Femur (tissue), 1 donor: Measurements from ENCODE around the gene ALDH3A2.
A peak's percentile ranks its signal among the peaks of the same experiment; 100 is the strongest.

Experiments used
- DNase-seq: peaks from one replicate; pipeline ENCODE4 v3.0.0-alpha.2; 2017

ALDH3A2 gene

DNA sequence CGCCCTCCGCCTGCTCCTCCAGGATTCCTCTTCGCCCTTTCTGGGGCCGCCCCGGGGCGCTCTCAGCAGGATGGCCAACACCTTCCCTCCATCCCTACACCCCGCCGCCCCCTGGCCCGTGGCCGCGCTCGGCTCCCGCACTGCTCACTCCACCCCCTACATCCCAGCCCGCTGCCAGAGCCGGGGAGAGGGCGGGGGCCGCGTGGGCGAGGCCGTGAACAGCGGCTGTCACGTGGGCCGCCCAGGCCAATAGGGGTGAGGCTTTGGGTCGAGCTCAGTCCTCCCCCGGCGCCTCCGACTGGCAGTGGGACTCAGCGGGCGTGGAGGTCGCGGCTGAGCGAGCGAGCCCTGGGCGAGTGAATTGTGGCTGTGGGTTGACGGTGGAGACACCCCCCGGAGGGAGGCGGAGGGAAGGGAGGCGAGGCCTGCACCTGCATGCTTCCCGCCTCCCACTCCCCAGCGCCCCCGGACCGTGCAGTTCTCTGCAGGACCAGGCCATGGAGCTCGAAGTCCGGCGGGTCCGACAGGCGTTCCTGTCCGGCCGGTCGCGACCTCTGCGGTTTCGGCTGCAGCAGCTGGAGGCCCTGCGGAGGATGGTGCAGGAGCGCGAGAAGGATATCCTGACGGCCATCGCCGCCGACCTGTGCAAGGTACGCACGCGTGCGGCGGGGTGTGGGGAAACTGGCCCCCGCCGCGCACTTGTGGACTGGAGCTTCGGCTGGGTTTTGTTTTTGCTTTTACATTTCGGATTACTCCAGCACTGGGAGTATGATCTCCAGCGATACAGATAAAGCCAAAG, at the start of gene ALDH3A2:
TSS of gene ALDH3A2 (plus strand) at position 277 of the 799 bp plus-strand sequence. CDS start at position 498, 221 bp downstream.
- DNase-seq = peak; percentile 97

DNA sequence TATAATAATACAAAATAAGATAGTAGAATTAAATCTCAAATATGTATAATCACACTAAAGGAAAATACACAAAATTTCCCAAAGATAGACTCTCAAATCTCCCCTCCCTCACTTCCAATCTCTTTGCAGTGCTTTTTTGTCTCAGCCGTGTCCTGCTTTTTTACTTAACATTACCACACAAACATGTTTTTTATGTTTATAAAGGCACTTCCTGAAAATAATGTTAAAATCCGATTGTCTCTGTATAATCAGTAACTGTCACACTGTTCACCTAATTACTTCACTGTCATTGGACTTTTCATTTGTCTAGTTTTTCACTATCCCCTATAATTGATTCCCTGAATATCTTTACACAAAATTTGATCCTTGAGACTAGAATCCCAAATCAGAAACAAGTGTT, 38.2 kb upstream of the ALDH3A2 start:
- DNase-seq = no peak

DNA sequence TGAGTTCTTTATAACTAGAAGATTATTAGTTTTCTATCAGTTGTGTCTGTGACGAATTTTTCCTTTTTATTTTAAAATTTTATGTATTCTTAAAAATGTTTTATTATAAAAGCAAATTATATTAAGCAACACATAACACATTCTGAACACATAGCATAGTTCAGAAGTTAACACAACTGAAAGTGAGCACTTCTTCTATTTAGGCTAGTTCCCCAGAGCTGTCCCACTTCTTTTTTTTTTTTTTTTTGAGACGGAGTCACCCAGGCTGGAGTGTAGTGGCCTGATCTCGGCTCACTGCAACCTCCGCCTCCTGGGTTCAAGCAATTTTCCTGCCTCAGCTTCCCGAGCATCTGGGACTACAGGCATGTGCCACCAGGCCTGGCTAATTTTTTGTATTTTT, 37.7 kb upstream of the ALDH3A2 start:
- DNase-seq = no peak

DNA sequence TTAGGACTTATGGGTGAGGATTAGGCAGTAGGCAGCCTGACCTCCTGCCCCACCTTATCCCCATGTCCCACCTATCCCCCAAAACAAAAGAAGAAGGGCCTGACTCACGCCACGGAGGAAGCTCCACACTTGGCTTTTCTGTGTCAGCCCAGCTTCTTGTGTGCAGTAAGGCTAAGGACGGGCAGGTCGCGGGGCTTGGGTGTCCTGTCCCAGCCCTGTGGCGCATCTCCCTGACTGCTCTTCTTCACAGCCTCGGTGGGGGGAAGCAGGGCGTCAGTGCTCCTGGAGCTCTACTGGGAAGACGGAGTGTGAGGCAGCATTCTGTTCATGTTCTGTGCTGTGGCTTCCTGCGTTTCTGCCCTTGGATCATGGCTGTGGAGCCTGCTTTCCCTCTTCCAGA, 34.6 kb upstream of the ALDH3A2 start:
- DNase-seq = no peak

DNA sequence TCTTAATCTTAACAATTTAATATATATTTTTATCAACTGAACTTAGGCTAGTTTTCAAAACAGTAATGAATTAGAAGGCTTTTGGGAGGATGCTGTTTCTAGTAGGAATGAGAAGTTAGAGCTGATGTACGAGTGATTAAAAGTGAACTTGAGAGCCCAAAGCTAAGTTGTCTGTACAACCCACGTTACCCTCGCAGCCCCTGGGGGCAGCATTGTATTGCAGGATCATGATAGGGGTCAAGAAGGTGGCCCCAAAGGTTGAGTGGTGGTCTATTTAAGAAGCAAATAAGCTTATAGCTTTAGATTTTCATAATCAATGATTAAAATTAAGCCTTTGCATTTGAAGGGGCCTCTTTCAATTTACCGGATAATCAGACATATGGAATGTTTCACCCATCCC, 33.7 kb upstream of the ALDH3A2 start:
- DNase-seq = no peak

DNA sequence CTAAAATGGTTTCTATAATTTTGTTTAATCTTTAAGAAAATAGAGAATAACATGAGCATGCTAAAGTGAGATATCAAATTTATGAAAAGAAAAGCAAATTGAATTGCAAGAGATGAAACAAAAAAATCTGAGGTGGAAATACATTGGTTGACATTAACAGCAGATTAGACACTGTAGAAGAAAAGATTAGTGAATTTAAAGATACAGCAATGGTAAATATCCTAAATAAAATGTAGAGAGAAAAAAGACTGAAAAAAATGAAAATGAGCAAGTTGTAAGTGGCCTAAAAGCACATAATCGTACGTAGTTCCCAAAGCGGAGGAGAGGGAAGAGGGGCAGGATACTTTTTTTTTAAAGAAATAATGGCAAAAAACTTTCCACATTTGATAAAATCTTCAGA, 30.5 kb upstream of the ALDH3A2 start:
- DNase-seq = no peak

DNA sequence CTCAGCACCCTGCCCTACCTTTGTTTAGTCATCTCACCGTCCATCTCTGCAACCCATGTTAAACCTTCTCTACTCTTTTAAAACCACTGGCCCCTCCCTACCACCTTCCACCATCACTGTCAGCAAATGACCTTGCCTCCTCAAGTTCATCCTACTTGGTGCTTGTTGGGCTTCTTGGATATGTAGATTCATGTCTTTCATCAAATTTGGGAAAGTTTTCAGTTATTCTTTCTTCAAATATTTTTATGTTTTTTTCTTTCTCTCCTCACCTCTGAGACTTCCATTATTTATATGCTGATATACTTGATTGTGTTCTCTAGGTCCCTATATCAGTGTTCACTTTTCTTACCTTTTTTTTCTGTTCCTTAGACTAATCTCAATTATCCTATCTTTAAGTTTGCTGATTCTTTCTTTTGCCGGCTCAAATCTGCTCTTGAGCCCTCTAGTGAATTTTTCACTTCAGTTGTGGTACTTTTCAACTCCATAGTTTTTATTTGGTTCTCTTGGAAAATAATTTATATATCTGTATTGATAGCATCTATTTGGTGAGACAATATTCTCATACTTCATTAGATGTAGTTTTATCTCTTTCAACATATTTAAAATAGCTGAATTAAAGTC, 28.7 kb upstream of the ALDH3A2 start:
- no peak for DNase-seq

DNA sequence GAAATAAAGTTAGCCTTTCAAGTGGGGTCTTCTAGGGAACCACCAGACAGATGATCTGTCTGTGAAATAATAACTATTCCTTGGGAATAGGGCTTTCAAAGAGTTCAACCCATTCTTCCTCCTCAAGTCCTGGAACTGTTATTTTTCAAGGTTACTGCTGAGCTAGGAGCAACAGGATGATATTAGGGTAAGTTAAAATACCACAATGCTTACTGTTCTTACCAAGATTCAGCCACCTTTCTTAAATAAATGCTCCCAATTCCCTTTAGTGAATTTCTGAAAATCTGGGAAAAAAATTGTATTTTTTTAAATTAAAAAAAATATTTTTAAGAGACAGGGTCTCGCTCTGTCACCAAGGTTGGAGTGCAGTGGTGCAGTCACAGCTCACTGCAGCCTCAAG, 26.9 kb upstream of the ALDH3A2 start:
- DNase-seq = no peak

DNA sequence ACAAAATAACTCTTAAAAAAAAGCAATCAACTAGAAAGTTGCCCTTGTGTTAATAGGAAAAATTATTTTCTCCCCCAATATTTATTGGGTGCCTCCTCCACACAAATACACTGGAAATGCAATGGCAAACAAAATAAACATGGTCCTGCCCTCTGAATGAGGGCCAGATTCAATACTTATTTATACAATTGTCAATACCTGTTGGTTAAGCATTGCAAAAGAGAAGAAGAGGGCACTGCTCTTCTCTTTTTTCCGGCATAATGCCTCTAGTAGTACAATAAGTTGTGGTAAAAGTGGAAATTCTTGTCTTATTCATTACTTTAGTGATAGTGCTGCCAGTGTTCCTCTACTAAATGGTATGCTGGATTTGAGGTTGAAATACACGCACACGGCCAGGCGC, 22.5 kb upstream of the ALDH3A2 start:
- DNase-seq = no peak

DNA sequence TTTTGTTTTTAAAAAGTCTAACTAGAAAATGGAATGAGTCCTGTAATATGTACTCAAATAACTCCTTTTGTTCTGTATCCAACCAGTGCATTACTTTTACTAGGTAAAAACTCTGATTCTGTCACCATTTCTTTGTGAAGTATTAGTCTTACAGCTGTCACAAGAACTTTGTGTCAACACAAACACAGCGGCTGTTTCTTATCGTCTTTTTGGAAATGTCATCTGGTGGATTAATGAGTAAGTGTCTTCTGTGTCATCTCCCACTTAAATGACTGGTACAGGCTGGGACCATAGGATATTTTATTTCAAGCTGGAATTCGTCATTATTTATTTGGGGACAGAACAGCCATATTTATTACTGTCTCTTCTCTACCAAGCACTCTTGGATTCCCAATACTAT, 19.1 kb upstream of the ALDH3A2 start:
- DNase-seq = no peak

DNA sequence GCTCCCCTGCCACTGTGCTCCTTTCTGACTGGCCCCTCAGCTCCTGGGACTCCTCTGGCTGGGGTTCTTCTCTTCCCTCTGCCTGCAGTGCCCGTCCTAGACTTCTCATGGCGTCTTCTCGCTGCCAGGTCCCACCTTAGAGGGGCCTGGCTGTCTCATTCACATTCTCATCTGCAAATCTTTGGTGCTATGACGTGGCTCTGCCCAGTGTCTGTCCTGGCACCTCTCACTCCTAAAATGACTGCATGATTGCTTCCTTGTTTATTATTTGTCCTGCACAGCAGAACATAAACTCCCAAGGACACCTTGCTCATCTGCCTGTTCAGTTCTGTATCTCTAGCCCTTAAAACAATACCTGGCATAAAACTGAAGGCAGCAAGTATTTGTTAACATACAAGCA, 18.5 kb upstream of the ALDH3A2 start:
- DNase-seq = no peak

DNA sequence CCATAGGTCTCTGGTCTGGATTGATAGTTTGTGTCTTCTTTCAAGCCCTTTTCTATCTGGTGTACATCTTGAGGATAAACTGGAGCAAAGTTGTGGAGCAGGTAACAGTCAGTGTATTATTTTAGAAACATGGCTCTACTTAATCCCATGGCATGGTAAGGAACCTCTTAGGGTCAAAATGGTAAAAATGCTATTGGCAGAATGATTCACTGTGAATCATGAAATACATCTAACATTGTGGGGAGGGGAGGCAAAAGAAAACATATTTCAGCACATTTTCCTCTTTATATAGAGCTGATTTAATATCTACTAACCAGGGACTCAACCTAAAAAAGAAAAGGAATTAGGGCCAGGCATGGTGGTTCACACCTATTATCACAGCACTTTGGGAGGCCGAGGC, 17.9 kb upstream of the ALDH3A2 start:
- no peak for DNase-seq

DNA sequence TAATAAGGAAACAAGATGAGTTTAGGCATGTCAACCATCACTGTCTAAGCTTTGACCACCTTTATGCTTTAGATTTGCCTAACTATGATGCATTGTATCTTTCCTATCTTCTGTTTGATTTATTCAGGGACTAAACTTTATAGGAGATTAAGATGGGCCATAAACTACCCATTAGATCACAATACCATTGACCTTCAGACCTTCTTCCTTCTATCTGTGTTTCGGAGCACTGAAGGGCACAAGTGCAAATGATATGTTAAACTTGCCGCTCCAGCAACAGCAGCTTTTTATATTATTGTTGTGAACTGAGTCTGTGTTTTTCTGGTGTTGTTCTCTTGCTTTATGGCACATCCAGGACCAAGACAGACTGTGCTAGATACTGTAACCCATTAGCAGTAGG, 16.6 kb upstream of the ALDH3A2 start:
- DNase-seq = no peak

DNA sequence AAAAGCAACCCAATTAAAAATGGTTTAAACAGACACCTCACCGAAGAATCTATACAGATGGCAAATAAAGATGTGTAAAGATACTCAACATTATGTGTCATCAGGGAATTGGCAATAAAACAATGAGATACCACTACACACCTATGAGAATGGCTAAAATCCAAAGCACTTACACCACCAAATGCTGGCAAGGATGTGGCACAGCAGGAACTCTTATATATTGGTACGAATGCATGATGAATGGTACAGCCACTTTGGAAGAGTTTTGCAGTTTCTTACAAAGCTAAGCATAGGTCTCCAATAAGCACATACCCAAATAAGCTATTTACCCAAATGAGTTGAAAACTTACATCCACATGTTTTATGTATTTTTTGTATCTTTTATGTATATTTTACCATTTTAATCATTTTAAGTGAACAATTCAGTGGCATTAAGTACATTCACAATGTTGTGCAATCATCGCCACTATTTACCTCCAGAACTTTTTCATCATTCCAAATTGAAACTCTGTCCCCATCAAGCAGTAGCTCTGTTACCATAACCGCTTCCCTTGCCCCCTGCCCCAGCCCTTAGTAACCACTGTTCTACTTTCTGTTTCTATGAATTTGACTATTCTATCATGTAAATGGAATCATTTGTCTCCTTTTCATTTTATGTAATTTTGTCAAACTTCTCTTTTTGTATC, 6.7 kb upstream of the ALDH3A2 start:
- no peak for DNase-seq

DNA sequence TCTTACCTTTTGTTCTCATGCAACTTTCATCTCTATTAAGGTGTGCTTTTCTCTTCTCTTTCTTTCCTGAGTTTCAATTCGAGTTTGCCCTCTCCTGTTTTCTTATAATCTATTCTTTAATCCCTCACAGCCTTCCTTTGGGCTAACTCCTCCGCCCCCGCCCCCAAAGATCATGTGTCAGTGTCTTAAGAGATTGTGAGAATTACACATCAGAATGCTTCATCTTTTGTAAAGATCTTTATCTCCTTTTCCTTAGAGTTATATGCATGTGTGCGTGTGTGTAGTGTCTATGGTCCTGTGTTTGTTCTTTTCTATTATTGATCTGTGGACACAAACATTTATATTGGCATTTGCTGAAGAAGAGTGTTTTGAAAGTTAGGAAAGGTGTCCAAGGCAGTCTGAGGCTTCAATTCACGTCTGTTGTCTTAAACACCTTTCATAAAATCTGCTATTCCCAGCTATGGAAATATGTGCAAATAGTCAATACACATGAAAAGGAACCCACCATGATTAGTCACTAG, 6.1 kb upstream of the ALDH3A2 start:
- no peak for DNase-seq

DNA sequence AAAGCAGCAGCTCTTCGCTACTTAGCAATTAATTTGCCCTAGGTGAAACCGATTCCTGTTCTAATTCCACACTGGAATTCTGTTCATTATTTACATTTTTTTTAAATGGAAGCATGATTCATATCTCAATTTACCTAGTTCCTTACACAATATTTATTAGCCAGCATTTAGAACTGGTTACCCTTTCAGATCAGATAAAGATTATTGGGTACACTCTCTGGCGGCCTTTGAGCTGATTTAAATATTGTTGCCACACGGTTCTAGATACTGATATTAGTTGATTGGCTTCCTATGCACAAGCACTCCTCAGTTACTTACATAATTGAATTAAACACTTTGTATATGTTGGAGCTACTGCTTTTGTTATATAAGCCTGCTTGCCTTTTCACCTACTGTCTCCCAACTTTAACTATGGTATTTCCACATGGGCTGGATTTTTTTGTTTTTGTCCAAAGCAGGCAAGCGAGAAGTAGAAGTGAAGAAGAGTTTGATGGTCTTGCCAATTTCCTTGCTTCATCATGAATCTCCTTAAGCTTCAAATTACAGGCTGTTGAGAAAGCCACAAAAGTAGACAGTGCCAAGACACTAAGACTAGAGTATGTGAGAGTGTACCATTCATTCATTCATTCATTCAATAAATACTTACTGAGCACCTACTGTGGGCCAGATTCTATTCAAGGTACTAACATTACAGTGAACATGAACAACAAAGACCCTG, 3.9 kb upstream of the ALDH3A2 start:
- no peak for DNase-seq

DNA sequence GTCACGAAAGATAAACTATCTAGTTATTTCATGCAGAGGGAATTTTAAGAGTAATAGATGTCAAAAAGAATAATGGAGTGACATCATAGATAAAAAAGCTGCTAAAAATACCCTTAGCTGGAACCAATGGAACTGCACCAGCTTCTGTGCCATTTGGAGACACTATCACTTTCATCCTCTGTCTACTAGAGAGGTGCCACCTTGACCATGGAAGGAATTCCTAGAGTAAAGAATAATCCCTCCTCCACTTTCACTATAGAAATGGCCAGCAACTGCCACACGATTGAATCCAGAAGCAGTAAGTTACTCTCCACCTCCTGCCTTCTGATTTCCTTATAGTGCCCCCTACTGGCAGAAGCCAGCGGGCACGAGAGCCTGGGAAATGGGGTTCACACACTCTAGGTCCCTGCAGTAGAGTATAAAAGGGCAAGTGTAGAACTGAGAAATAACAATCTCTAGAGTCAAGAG, 2.8 kb upstream of the ALDH3A2 start:
- peak; percentile 30 for DNase-seq

DNA sequence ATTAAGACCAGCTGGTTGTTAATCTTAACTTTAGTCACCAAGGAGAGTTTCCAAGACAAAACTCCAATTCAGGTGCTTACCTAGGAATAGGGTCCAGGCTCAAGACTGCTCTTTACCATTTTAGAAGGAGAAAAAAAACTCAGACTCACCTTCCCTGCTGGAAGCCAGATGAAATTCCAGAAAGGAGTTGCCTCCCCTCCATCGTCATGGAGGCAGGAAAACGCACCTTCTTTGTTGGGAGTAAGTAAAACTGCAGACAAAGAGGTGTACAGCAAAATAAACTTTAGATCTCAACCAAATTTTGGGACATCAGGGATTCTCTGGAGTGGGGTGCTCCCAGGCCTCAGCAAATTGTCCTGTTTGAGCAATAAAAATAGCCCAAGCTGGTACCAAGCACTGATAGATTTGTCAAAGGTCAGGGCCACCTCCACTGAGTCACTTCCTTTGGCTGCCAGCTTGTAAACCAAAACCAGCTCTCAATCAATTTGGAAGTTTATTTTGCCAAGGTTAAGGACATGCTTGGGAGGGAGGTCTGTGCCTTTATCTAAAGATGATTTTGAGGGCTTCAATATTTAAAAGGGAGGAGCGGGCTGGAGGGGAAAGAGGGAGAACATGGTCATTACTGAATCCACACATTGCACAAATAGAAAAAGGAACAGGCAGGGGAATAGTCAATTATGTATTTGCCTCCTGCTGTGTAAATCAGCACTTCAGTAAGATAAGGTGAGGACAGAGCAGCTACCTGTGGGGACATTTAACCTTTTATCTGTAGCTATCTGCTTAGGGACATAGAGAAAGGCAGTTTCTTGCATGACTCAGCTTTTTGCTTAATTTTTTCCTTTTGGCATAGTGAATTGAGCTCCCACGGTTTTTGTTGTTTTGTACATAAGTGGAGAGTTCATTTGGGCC, 1.5 kb upstream of the ALDH3A2 start:
- DNase-seq = no peak

DNA sequence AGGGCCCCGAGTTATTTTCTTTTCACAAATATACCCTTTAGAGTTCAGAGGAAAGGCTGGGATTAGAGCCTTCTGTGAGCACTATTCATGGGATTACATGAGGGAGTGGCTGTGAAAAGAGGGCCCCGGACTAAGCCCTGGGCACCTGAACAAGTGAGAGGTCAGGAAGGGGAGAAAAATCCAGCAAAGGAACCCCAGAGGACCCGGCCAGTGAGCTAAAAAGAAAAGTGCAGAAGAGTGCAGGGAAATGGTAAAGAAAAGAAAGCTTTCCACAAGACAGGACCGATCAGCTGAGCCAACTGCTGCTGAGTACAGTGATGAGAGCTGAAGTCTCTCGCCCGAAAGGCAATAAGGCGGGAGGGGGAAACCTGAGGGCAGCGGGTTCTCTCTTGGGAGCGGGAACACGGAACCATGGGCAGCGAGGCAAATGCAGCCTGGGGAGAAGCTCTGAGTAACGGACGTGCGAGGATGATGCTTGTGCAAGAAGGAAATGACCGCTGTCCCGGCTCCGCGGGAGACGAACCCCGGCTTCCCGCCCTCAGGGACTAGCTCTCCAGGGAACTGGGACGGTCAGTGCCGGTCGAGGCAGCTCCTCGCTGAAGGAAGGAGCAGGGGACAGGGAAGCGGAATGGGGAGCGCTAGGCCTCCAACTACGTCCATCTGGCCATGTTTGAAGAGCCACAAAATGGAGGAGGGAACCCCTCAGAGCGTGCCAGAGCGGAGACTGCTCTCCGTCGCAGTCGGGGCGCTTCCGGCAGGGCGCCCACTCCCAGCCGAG, 665 bp upstream of the ALDH3A2 start:
- peak; percentile 74 for DNase-seq

DNA sequence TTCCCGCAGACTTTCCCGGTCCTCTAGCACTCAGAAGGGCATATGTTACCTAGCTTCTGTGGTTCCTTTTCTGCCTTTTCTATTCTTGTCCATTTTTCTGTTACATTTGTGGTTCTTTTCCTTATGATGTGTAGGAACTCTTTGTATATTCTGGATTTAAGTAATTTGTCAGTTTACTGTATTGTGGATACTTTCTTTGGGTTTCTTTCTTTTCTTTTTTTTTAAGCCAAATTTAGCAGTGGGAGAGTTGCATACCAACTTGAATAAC, 657 bp downstream of the ALDH3A2 start:
- DNase-seq = no peak

DNA sequence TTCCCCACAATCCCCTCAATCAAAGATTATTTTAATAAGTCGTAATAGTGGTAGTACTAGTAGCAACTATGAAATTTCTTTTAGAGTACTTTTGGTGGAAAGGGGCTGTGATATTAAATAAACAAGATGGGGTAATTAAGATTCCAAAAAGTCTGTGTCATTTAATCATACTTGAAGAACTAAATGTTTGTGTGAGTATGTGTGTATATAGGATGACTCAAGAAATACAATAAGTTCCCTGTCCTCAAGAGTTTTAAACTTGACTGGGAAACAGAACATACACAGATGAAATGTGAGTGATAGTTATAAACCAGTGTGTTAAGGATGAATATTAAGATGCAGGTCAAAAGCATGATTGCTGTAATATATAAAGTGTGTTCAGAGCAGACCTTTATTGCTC, 2.3 kb downstream of the ALDH3A2 start:
- DNase-seq = no peak
